ENCODE measurements around the gene NOX5.

NOX5 gene

GRCh38 chr15:69017978-69018377, 3.5 kb downstream of the NOX5 start:
- H3K9me3 ChIP-seq (ENCODE audit: control insufficient read depth in 2 of 2, low read length in 2 of 2), result no peaks in the 10 kb centered on the region
- H3K4me3 ChIP-seq (ENCODE audit: low read length in 2 of 2), result no peak overlapping the region
- H3K27ac ChIP-seq (ENCODE audit: low read length), result no peak overlapping the region
- H3K9ac ChIP-seq (ENCODE audit: low read length in 2 of 2), result no peak overlapping the region
- H3K27me3 ChIP-seq (ENCODE audit: control insufficient read depth in 1 of 2, insufficient read depth in 2 of 2, low read length in 2 of 2), result peaks cover 0 to 4% of the 10 kb centered on the region in 2 donors
- H3K36me3 ChIP-seq (ENCODE audit: control insufficient read depth in 2 of 2, insufficient read depth in 2 of 2, low read length in 2 of 2), result no peaks in the 10 kb centered on the region
- no peaks in the 10 kb centered on the region for H3K4me1 ChIP-seq (ENCODE audit: control insufficient read depth, insufficient read depth, low read length)

- Histone ChIP-seq H3K27me3 (ENCODE audit: control insufficient read depth in 1 of 2, insufficient read depth in 2 of 2, low read length in 2 of 2) (peaks cover 0 to 4% of the 10 kb centered on the region in 2 donors), H3K4me3 (ENCODE audit: low read length in 2 of 2) (no peak overlapping the region), H3K4me1 (ENCODE audit: control insufficient read depth, insufficient read depth, low read length) (no peaks in the 10 kb centered on the region), H3K27ac (ENCODE audit: low read length) (no peak overlapping the region), H3K9ac (ENCODE audit: low read length in 2 of 2) (no peak overlapping the region), H3K36me3 (ENCODE audit: control insufficient read depth in 2 of 2, insufficient read depth in 2 of 2, low read length in 2 of 2) (no peaks in the 10 kb centered on the region), H3K9me3 (ENCODE audit: control insufficient read depth in 2 of 2, low read length in 2 of 2) (no peaks in the 10 kb centered on the region)
These were observed 4.5 kb downstream of the NOX5 start for GRCh38 chr15:69018951-69019350.

GRCh38 chr15:69021895-69022294, 7.4 kb downstream of the NOX5 start:
- H3K27me3 ChIP-seq (ENCODE audit: control insufficient read depth in 1 of 2, insufficient read depth in 2 of 2, low read length in 2 of 2), result peaks cover 0 to 2% of the 10 kb centered on the region in 2 donors
- no peaks in the 10 kb centered on the region for H3K9me3 ChIP-seq (ENCODE audit: control insufficient read depth in 2 of 2, low read length in 2 of 2)
- H3K9ac ChIP-seq (ENCODE audit: low read length in 2 of 2), result no peak overlapping the region
- no peaks in the 10 kb centered on the region for H3K36me3 ChIP-seq (ENCODE audit: control insufficient read depth in 2 of 2, insufficient read depth in 2 of 2, low read length in 2 of 2)
- H3K4me3 ChIP-seq (ENCODE audit: low read length in 2 of 2), result no peak overlapping the region
- no peak overlapping the region for H3K27ac ChIP-seq (ENCODE audit: low read length)
- H3K4me1 ChIP-seq (ENCODE audit: control insufficient read depth, insufficient read depth, low read length), result no peaks in the 10 kb centered on the region

- Histone ChIP-seq H3K36me3 (ENCODE audit: control insufficient read depth in 2 of 2, insufficient read depth in 2 of 2, low read length in 2 of 2) (no peaks in the 10 kb centered on the region), H3K9me3 (ENCODE audit: control insufficient read depth in 2 of 2, low read length in 2 of 2) (no peaks in the 10 kb centered on the region), H3K27me3 (ENCODE audit: control insufficient read depth in 1 of 2, insufficient read depth in 2 of 2, low read length in 2 of 2) (peaks cover 0 to 4% of the 10 kb centered on the region in 2 donors), H3K4me1 (ENCODE audit: control insufficient read depth, insufficient read depth, low read length) (no peaks in the 10 kb centered on the region), H3K9ac (ENCODE audit: low read length in 2 of 2) (no peak overlapping the region), H3K4me3 (ENCODE audit: low read length in 2 of 2) (no peak overlapping the region), H3K27ac (ENCODE audit: low read length) (no peak overlapping the region)
These were observed 10.8 kb downstream of the NOX5 start for GRCh38 chr15:69025320-69025719.

- H3K4me3 ChIP-seq (ENCODE audit: low read length in 2 of 2), result no peak overlapping the region
These were observed 11.9 kb downstream of the NOX5 start for GRCh38 chr15:69026355-69026754.

GRCh38 chr15:69027976-69028518, 13.6 kb downstream of the NOX5 start:
- Histone ChIP-seq H3K27ac (ENCODE audit: low read length) (no peak overlapping the region), H3K4me3 (ENCODE audit: low read length in 2 of 2) (no peak overlapping the region), H3K9ac (ENCODE audit: low read length in 2 of 2) (no peak overlapping the region), H3K36me3 (ENCODE audit: control insufficient read depth in 2 of 2, insufficient read depth in 2 of 2, low read length in 2 of 2) (no peaks in the 10 kb centered on the region), H3K4me1 (ENCODE audit: control insufficient read depth, insufficient read depth, low read length) (no peaks in the 10 kb centered on the region), H3K9me3 (ENCODE audit: control insufficient read depth in 2 of 2, low read length in 2 of 2) (no peaks in the 10 kb centered on the region), H3K27me3 (ENCODE audit: control insufficient read depth in 1 of 2, insufficient read depth in 2 of 2, low read length in 2 of 2) (peaks cover 15 to 17% of the 10 kb centered on the region in 2 donors)

More at GRCh38 chr15:69026355-69026754, 11.9 kb downstream of the NOX5 start:
- no peak overlapping the region for H3K27ac ChIP-seq (ENCODE audit: low read length)
- no peaks in the 10 kb centered on the region for H3K4me1 ChIP-seq (ENCODE audit: control insufficient read depth, insufficient read depth, low read length)
- no peaks in the 10 kb centered on the region for H3K9me3 ChIP-seq (ENCODE audit: control insufficient read depth in 2 of 2, low read length in 2 of 2)
- H3K27me3 ChIP-seq (ENCODE audit: control insufficient read depth in 1 of 2, insufficient read depth in 2 of 2, low read length in 2 of 2), result peaks cover 7% of the 10 kb centered on the region in 2 donors
- H3K9ac ChIP-seq (ENCODE audit: low read length in 2 of 2), result no peak overlapping the region
- H3K36me3 ChIP-seq (ENCODE audit: control insufficient read depth in 2 of 2, insufficient read depth in 2 of 2, low read length in 2 of 2), result no peaks in the 10 kb centered on the region

GRCh38 chr15:69031013-69032001, 16.8 kb downstream of the NOX5 start:
- Histone ChIP-seq H3K9ac (ENCODE audit: low read length in 2 of 2) (no peak overlapping the region), H3K4me3 (ENCODE audit: low read length in 2 of 2) (peak overlapping the region in 1 of 2 donors; percentile 22), H3K36me3 (ENCODE audit: control insufficient read depth in 2 of 2, insufficient read depth in 2 of 2, low read length in 2 of 2) (no peaks in the 10 kb centered on the region), H3K4me1 (ENCODE audit: control insufficient read depth, insufficient read depth, low read length) (no peaks in the 10 kb centered on the region), H3K27me3 (ENCODE audit: control insufficient read depth in 1 of 2, insufficient read depth in 2 of 2, low read length in 2 of 2) (peaks cover 23 to 30% of the 10 kb centered on the region in 2 donors), H3K27ac (ENCODE audit: low read length) (no peak overlapping the region), H3K9me3 (ENCODE audit: control insufficient read depth in 2 of 2, low read length in 2 of 2) (no peaks in the 10 kb centered on the region)

- Histone ChIP-seq H3K9ac (ENCODE audit: low read length in 2 of 2) (no peak overlapping the region), H3K27me3 (ENCODE audit: control insufficient read depth in 1 of 2, insufficient read depth in 2 of 2, low read length in 2 of 2) (peaks cover 26 to 31% of the 10 kb centered on the region in 2 donors), H3K36me3 (ENCODE audit: control insufficient read depth in 2 of 2, insufficient read depth in 2 of 2, low read length in 2 of 2) (no peaks in the 10 kb centered on the region), H3K27ac (ENCODE audit: low read length) (no peak overlapping the region), H3K9me3 (ENCODE audit: control insufficient read depth in 2 of 2, low read length in 2 of 2) (no peaks in the 10 kb centered on the region), H3K4me3 (ENCODE audit: low read length in 2 of 2) (no peak overlapping the region), H3K4me1 (ENCODE audit: control insufficient read depth, insufficient read depth, low read length) (no peaks in the 10 kb centered on the region)
These were observed 17.5 kb downstream of the NOX5 start for GRCh38 chr15:69032031-69032430.

- H3K4me3 ChIP-seq (ENCODE audit: low read length in 2 of 2), result no peak overlapping the region
- H3K4me1 ChIP-seq (ENCODE audit: control insufficient read depth, insufficient read depth, low read length), result no peaks in the 10 kb centered on the region
- no peak overlapping the region for H3K9ac ChIP-seq (ENCODE audit: low read length in 2 of 2)
- H3K9me3 ChIP-seq (ENCODE audit: control insufficient read depth in 2 of 2, low read length in 2 of 2), result no peaks in the 10 kb centered on the region
- H3K36me3 ChIP-seq (ENCODE audit: control insufficient read depth in 2 of 2, insufficient read depth in 2 of 2, low read length in 2 of 2), result no peaks in the 10 kb centered on the region
- H3K27me3 ChIP-seq (ENCODE audit: control insufficient read depth in 1 of 2, insufficient read depth in 2 of 2, low read length in 2 of 2), result peaks cover 26 to 31% of the 10 kb centered on the region in 2 donors
- no peak overlapping the region for H3K27ac ChIP-seq (ENCODE audit: low read length)
These were observed 18.3 kb downstream of the NOX5 start for GRCh38 chr15:69032703-69033373.

GRCh38 chr15:69034352-69034751, 19.9 kb downstream of the NOX5 start:
- Histone ChIP-seq H3K27ac (ENCODE audit: low read length) (no peak overlapping the region), H3K36me3 (ENCODE audit: control insufficient read depth in 2 of 2, insufficient read depth in 2 of 2, low read length in 2 of 2) (no peaks in the 10 kb centered on the region), H3K4me1 (ENCODE audit: control insufficient read depth, insufficient read depth, low read length) (no peaks in the 10 kb centered on the region), H3K9me3 (ENCODE audit: control insufficient read depth in 2 of 2, low read length in 2 of 2) (no peaks in the 10 kb centered on the region), H3K4me3 (ENCODE audit: low read length in 2 of 2) (no peak overlapping the region), H3K9ac (ENCODE audit: low read length in 2 of 2) (no peak overlapping the region), H3K27me3 (ENCODE audit: control insufficient read depth in 1 of 2, insufficient read depth in 2 of 2, low read length in 2 of 2) (peaks cover 28 to 31% of the 10 kb centered on the region in 2 donors)
